H1 (cell line): ENCODE data around the gene ATXN2.

Source experiments
- BACH1 ChIP-seq: IDR thresholded peaks from 2 replicates; pipeline ENCODE4 v1.6.1; 2012; ENCODE audit warnings: low read length, improper control_type of control experiment
- CREB1 ChIP-seq: IDR thresholded peaks from 2 replicates; pipeline ENCODE4 v1.6.1; 2012; ENCODE audit warnings: inconsistent platforms
- CTCF ChIP-seq, 3 experiments: IDR thresholded peaks; 1 replicate in 2 of 3; 2 replicates in 1 of 3; pipeline versions ENCODE4 v1.5.1 to v1.6.1; 2011; ENCODE audit warnings: low read length in 3 of 3, mild to moderate bottlenecking in 3 of 3, inconsistent platforms in 2 of 3, low read depth in 1 of 3, moderate library complexity in 1 of 3; ENCODE audit not compliant: insufficient read depth in 1 of 3; ENCODE audit errors: control extremely low read depth in 1 of 3
- EP300 ChIP-seq, 2 experiments: IDR thresholded peaks; 1 replicate in 1 of 2; 2 replicates in 1 of 2; pipeline ENCODE4 v1.6.1; 2011 to 2012; ENCODE audit warnings: low read depth in 2 of 2, low read length in 2 of 2, mild to moderate bottlenecking in 2 of 2, borderline replicate concordance in 1 of 2, inconsistent platforms in 1 of 2, moderate library complexity in 1 of 2
- MAX ChIP-seq: IDR thresholded peaks from 2 replicates; pipeline ENCODE4 v1.6.1; 2012; ENCODE audit warnings: inconsistent platforms
- POLR2A ChIP-seq, 2 experiments: IDR thresholded peaks; 1 replicate in 1 of 2; 2 replicates in 1 of 2; pipeline ENCODE4 v1.6.1; 2011; ENCODE audit warnings: low read depth in 2 of 2, low read length in 2 of 2, mild to moderate bottlenecking in 2 of 2; ENCODE audit errors: control extremely low read depth in 1 of 2
- POU5F1 ChIP-seq: IDR thresholded peaks from 2 replicates; pipeline ENCODE4 v1.6.1; 2011; ENCODE audit warnings: low read depth, mild to moderate bottlenecking, low read length, moderate library complexity
- SIX5 ChIP-seq: IDR thresholded peaks from 2 replicates; pipeline ENCODE4 v1.6.1; 2011; ENCODE audit warnings: mild to moderate bottlenecking, low read depth, low read length
- SP2 ChIP-seq: IDR thresholded peaks from 2 replicates; pipeline ENCODE4 v1.6.1; 2012; ENCODE audit warnings: mild to moderate bottlenecking, low read length, inconsistent platforms
- TAF1 ChIP-seq: IDR thresholded peaks from 2 replicates; pipeline ENCODE4 v1.6.1; 2011; ENCODE audit warnings: mild to moderate bottlenecking, low read depth, low read length

GRCh38 chr12:111606767-111607230 lies 7.7 kb upstream of the ATXN2 start:
- TF ChIP-seq CREB1, result no peak
- no peak for TF ChIP-seq BACH1
- TF ChIP-seq CTCF (IDR thresholded peaks at IDR 0.05; ENCODE audit: control extremely low read depth in 1 of 3, insufficient read depth in 1 of 3, low read depth in 1 of 3, low read length in 3 of 3), result no peak
- no peak for TF ChIP-seq SIX5
- no peak for TF ChIP-seq EP300 (IDR thresholded peaks at IDR 0.05; ENCODE audit: borderline replicate concordance in 1 of 2, low read depth in 2 of 2, low read length in 2 of 2)
- TF ChIP-seq POLR2A (IDR thresholded peaks at IDR 0.05; ENCODE audit: control extremely low read depth in 1 of 2, low read depth in 2 of 2, low read length in 2 of 2), result no peak
- no peak for TF ChIP-seq SP2
- no peak for TF ChIP-seq MAX
- no peak for TF ChIP-seq TAF1
- no peak for TF ChIP-seq POU5F1
